ENCODE results near the gene OGA.

The OGA gene

GRCh38 chr10:101774589-101775272, 43.5 kb downstream of the OGA start:
- no peak for DNase-seq

DNA sequence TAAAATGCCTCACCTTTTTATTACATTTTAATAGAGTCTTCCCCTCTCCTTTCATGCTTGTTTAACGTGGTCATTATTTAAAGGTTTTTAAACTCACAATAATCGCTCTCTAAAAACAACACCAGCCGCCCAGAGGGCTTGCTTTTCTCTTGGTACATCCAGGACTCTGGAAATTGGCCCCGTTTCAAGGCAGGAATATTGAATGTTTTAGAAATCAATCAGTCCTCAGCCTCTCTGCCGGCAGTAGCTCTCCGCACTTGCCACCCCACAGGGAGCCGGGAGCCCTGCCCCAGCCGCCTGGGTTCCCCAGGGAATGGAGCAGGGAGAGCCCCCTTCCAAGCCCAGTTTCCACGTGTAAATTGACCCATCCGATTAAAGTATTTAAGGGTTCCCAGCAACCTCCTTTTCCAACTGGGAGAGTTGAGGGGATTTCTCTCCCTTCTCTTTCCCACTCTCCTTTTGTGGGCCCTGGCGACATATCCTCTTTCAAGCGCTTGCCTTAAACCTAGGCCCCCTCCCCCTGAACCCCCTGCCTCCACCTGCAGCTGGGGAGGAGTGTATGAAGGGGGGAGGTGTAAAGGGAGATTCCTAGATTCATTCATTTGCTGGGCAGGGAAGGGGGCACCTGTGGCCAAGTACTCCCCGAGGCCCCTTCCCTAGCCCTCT, 44.2 kb downstream of the OGA start:
- DNase-seq, result no peak

DNA sequence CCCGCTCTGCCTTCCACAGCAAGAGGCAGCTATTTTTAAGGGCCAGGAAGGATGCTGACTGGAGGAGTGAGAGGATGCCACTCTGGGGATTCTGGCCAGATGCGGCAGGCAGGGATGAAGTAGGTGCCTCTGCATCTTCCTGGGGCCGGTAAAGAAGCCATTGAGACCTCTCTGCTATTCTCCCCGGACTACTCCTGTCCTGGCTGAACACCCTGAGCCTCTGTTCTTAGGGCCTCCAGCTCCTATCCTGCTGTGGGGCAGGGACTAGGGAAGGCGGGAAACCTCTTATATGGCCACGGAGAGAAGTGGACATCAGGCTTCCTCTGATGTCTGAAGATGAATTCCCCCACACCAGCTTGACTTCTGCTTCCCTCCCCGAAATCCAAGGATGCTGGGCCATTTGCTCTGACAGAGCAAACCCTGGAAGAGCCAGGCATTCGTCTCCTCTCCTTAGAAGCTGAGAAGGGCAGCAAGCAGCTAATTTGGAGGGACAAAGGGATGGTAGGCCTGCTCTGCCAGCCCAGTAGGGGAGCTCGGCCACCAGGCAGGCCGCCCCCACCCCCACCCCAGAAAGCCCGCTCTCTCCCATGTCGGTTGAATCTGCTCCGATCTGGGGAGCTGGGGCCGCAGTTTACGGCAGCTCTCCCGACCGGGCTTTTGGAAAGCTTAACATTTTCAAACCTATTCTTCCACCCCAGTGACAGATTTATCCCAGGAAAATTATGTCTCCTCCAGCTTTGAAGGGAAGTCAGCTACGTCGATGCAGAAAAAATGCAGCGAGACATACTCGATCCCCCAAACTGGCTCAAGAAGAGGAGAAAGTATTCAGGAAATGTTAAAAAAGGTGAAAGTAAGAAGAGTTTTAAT, 45.1 kb downstream of the OGA start:
- DNase-seq, result no peak

DNA sequence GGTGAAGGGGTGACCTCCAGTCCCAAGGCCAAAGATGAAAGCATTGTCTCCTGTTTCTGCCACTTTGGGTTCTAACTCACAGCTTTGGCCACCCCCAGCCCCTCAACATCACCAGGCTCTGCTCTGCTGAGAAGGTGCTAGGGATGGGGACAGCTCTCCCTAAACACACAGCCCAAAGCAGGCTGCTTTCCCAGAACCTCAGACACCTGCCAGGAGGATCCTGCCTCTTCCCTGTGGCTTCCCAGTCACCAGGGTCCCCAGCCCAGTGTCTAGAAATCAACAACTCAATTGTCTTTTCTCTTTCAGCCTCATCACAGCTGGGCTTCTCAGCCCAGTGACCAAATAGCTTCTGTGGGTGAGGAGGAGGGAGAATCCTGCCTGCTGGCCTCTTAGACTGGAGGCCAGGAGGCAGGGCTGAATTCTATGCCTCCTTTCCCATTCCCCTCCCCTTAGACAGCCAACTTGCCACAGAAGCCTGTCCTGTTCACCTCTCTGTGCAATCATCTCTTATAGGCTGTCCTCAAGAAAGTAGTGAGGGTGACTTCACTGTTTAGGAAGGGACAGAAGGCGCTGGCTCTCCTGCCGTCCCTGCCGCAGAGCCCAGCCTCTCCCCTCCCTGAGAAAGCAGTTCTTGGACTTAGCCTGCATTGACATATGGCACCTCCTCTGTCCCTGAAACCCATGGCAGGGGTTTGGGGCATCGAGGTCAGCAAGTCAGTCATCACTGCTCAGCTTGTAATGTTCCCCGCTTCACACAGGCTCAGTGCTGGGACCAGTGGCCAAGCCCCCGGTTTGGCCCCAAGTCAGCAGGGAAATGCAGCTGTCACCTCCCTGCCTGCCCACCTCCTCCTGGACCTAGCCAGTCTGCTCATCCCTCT, 46.0 kb downstream of the OGA start:
- DNase-seq, result no peak

DNA sequence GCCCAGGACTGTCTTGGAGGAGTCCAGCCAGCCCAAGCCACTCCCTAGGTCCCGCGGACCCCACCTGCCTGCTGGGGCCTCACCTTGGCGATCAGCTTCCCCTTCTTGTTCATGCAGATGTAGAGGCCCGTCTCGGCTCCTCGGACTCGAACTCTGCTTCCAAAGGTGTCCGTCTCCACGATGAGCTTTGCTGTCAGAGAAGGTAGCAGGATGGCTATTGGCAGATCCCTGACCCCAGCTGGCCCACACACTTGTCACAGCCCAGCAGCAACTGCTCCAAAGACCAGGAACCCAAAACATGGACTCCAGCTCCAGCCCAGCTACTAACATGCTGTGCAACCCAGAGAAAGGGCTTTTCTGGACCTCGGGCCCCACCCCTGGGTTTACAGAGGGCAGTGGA, 46.9 kb downstream of the OGA start:
- no peak for DNase-seq

- DNase-seq, result no peak
Observed at GRCh38 chr10:101770331-101771215, 47.7 kb downstream of the OGA start.

GRCh38 chr10:101769541-101770180, 48.6 kb downstream of the OGA start:
- no peak for DNase-seq

DNA sequence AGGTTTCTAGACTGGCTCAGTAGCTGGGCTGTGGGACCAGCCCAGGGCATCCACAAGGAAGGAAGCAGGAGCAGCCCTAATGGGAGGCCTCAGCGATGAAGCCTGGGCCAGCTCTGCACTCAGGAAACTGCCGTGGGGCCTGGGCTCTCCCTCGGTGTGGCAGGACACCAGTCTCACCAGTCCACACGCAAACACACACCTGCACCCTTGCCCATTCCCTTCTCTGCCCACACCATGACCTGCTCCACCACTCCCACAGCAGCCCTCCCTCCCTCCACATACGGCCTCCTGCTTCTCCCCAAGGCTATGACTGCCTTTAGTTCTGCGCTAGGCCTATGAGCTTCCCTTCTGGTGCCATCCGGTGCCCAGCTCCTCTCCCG, 49.5 kb downstream of the OGA start:
- DNase-seq, result no peak

- no peak for DNase-seq
Observed at GRCh38 chr10:101767966-101768790, 50.1 kb downstream of the OGA start.

DNA sequence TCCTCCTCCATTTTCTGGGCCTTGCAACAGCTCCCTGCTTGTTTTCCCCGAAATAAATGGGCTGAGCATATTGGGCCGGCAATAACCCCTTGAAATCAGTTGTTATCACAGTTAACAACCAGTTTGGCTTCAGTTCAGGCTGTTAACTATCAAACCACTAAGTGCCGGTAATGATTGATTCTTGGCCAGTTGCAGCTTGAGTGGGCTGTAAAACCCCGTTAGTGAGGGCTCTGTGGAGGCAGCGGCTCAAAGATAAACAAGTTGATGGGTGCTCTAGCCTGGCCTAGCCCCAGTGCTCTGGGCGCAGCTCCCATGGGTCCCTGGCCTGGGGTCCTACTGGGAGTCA, 50.7 kb downstream of the OGA start:
- no peak for DNase-seq

DNA sequence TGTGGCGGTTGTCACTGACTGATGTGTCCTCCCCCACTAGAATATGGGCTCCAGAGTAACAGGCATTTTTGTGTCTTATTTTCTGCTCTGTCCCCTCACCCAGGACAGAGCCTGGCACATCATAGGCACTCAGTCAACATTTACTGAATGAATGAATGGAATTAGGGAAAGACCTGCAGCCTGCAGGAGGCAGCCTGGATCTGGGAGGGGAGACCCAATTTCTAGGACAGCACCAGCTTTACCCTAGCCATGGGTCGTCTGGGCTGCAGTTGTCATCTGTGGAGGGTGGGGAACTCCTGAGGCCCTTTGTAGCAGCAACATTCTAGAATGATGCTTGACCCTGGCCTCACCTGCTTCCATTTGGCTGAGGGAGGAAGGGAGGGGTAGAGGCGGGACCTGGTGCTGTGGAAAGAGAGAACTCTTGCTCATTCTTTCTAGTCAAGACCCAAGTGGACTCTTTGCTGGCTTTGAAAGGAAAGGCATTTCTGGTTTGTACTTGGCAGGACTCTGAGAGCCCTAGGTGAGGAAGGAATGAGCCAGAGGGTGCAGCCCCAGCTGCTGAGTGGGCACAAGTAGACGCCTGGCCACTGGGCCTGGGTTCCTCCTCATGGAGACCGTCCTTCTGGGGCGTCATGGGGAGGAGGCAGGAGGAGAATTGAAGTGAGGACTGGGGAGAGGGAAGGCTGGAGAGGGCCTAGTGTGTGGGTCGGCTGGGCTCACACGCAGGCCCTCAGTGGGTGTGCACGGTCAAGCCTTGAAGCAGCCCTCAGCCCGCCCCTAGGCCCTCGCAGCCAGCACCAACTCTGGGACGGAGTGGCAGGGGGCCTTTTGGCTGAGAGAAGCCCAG, 51.3 kb downstream of the OGA start:
- DNase-seq, result no peak

GRCh38 chr10:101766306-101766705, 51.9 kb downstream of the OGA start:
- DNase-seq, result no peak

DNA sequence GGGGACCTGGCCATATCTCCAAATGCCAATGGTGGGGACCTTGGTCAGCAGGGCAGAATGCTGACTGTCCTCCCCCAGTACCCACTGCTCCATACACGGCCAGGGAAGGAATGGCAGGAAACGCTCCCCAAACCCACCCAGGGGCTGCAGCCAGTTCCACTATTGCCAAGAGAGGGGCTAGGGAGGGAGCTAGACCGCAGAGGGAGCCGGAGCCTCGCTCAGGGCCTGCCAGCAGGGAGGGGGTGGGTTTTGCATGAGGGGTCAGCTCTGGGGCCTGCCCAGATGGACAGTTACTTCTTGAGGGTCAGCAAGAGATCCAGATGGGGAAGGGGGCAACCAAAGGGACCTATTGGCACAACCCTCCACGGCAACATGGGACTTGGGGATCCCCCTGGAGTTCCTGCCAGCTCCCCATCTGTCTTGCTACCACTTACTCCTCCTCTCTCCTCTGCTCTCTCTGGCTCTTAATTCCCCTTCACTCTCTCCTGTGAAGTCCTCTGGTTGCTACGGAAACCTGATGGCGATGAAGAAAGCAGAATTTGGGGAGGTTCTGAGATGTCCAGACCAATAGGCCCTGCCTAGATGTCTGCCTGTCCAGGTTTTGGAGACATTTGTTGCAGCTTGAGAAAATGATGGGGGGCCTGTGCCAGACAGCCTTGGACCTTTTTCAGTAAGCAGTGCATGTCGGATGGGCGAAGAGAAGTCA, 55.0 kb downstream of the OGA start:
- no peak for DNase-seq

GRCh38 chr10:101762736-101763135, 55.5 kb downstream of the OGA start:
- DNase-seq, result no peak

GRCh38 chr10:101761226-101761625, 57.0 kb downstream of the OGA start:
- no peak for DNase-seq

- DNase-seq, result no peak
Observed at GRCh38 chr10:101760510-101760909, 57.7 kb downstream of the OGA start.

DNA sequence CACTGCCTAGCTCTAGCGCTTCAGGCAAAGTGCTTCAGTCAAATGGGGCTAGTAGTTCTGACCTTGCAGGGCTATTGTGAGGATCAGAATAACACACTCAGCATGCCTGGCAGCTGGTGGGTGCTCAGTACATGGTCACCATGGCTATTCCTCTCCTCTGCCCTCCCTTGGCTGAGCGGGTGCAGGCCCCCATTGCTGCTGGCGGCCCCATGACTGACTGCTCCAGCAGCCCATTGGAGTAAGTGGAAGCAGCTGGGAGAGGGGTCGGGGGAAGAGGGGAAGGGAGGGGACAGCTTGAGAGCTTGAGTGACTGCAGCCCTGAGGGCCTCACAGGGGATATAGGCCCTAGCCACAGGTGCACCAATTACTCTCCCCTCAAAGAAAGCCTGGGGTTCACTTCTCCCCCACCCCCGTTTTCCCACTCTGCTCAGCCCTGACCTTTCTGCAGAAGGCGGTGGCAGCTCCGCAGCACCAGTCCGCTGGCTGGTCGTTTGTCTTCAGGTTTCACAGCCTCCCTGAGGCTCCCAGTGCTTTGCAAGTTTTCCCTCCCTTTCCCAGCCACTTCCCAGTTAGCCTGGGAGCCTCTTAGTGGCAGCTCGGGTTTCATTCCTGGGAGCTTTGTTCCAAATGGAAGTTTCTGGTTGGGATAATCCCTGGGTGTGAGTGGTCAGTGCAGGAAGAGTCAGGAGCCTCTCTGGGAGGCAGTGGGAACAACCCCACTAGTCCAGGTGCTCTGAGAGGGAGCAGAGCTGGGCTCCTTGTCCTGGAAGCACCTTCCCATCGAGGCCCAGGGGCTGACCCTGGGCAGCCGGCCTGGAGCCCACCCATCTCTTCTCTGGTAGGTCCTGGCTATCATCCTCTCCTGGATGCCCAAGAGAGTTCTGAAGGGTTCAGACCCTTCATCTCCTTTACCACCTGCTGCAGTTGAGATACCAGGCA, 58.7 kb downstream of the OGA start:
- DNase-seq, result no peak

GRCh38 chr10:101758858-101759257, 59.4 kb downstream of the OGA start:
- no peak for DNase-seq
